ENCODE measurements around the gene TMPRSS11B.
"Not testable (repeated sequence)": the region's sequence is repeated elsewhere in the genome, so short reads cannot be mapped to it uniquely, and the experiment has no call there.

The TMPRSS11B gene

DNA sequence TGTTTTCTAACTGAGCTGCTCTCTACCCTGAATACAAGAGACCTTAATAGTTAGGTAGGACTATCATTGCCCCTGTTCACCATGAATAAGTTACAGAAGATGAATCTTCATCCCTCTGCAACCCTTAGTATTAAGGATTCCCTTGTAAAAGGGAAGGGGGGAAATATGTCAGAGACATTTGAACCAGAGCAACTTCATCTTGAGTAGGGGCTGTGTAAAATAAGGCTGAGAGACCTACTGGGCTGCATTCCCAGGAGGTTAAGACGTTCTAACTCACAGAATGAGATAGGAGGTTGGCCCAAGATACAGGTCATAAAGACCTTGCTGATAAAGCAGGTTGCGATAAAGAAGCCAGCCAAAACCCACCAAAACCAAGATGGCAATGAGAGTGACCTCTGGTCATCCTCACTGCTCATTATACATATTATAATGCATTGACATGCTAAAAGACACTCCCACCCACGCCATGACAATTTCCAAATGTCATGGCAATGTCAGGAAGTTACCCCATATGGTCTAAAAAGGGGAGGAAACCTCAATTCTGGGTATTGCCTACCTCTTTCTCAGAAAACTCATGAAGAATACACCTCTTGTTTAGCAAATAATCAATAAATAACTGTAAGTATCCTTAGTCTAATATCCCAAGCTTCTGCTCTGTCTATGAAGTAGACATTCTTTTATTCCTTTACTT, 19.5 kb upstream of the TMPRSS11B start:
- H3K27me3 Mint-ChIP-seq = peaks cover 5% of the 10 kb centered on the region
- no peak overlapping the region for H3K4me3 Mint-ChIP-seq
- H3K9me3 Mint-ChIP-seq = peaks cover 5% of the 10 kb centered on the region
- H3K36me3 Mint-ChIP-seq (ENCODE audit: low read depth) = peaks cover 1% of the 10 kb centered on the region
- DNase-seq (no peak), ATAC-seq (no peak)
- H3K4me1 Mint-ChIP-seq = peaks cover 12% of the 10 kb centered on the region
- H3K27ac Mint-ChIP-seq = no peak overlapping the region

DNA sequence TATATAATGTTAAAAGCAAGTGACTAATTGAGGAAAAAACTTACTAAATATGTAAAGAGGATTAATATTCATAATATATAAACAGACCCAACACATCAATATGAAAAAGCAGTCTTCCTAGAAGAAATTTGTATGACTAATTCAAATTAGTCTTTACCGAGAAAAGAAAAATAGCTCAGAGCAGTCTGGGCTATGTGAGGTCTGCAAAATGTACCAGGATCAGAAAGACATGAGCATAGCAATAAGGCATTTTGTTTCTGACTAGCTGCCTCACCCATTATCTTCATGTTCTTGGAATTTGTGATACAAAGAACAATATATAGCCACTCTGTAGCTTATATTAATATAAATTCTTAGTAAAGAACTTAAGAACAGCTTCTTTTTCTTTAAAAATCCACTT, 13.7 kb upstream of the TMPRSS11B start:
- Mint-ChIP-seq H3K4me3 (no peak overlapping the region), H3K27me3 (peaks cover 13% of the 10 kb centered on the region), H3K4me1 (no peaks in the 10 kb centered on the region), H3K9me3 (peaks cover 5% of the 10 kb centered on the region), H3K36me3 (ENCODE audit: low read depth) (peaks cover 1% of the 10 kb centered on the region), H3K27ac (no peak overlapping the region)
- DNase-seq (no peak), ATAC-seq (no peak)

DNA sequence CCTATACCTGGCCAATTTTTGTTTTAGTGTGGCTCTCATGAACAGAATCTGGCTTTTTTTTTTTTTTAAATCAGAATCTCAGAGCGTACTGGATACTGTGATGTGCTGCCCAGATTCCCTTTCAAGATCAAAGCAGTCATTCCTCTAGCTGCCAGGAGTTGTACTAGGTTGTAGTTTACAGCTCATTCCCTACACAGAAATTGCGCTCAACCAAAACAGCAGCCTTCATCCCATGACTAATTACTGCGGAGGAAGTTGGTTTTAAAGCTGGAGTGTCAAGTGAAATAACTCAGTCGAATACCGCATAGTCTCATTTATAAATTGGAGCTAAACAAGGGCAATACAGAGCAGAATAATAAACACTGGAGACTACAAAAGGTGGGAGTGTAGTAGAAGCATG, 12.2 kb upstream of the TMPRSS11B start:
- H3K27ac Mint-ChIP-seq = no peak overlapping the region
- H3K27me3 Mint-ChIP-seq = peaks cover 20% of the 10 kb centered on the region
- no peaks in the 10 kb centered on the region for H3K9me3 Mint-ChIP-seq
- DNase-seq (no peak), ATAC-seq (no peak)
- no peaks in the 10 kb centered on the region for H3K4me1 Mint-ChIP-seq
- no peak overlapping the region for H3K4me3 Mint-ChIP-seq
- no peaks in the 10 kb centered on the region for H3K36me3 Mint-ChIP-seq (ENCODE audit: low read depth)

DNA sequence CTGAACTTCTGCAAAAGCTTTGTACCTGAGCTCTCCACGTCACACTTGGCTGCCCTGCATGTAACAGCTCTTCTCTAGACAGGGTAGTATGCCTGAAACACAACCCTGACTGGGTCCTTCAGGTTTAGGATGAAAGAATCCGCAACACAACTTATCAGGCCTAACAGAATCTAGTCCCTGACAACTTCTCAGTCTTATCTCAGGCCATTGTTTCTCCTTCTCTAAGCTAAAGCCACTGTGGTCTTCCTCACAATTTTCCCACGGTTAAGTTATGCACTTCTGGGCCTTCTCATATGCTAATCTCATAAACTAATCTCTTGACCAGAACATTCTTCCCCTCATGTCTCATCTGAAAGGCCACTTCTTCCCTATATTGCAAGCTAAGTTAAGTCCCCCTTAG, 10.8 kb upstream of the TMPRSS11B start:
- H3K4me3 Mint-ChIP-seq = no peak overlapping the region
- peaks cover 26% of the 10 kb centered on the region for H3K27me3 Mint-ChIP-seq
- no peaks in the 10 kb centered on the region for H3K4me1 Mint-ChIP-seq
- no peak overlapping the region for H3K27ac Mint-ChIP-seq
- no peaks in the 10 kb centered on the region for H3K36me3 Mint-ChIP-seq (ENCODE audit: low read depth)
- no peaks in the 10 kb centered on the region for H3K9me3 Mint-ChIP-seq
- DNase-seq (no peak), ATAC-seq (no peak)

DNA sequence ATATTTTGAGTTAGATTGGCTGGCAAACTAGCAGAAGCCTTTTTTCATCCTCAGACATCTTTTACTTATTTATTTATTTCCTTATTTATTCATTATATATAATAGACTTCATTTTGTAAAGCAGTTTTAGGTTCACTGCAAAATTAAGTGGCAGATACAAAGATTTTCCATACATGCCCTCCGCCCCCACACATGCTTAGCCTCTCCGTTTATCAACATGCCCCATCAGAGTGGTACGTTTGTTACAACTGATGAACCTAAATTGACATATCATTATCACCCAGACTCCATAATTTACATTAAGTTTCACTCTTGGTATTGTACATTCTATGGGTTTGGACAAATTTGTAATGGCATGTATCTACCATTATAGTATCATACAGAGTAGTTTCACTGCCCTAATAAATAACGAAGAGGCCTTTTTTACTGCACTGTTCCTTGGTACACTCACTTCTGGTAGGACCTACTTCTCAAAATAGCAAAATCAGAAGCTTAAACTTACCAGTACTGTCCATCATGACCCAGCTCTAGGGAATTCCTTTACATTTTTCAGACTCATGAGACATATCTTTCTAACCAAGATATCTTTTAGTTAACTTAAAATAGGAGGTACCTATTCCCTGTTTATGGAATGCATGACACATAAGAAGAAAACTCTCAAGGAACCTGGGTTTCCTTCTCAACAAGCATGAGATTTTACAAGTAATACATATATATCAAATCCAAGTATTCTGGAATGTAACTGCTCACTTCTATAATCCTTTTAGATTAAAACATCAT, 4.8 kb upstream of the TMPRSS11B start:
- DNase-seq (peak; percentile 14), ATAC-seq (peak; percentile 15)
- Mint-ChIP-seq H3K9me3 (peaks cover 4% of the 10 kb centered on the region), H3K27me3 (peaks cover 21% of the 10 kb centered on the region), H3K27ac (peak overlapping the region; percentile 90), H3K36me3 (ENCODE audit: low read depth) (peaks cover 4% of the 10 kb centered on the region), H3K4me1 (peaks cover 20% of the 10 kb centered on the region), H3K4me3 (no peak overlapping the region)

DNA sequence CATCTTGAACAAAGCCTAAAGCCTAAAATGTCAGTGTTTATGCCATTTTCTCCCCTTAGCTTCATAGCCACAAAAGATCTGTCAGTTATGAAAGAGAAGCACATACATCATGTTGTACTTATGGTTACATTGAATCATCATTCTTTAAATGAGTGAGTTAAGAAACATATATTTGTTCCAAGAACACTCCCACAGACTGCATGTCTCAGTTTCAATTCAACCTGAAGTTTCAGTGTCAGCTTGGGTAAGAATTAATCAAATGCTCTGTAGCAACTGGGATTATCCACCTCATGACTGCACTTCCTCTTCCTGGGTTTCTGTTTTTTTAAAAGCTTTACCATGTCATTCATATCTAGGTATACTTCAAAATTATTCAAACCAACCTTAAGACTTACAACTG, 3.9 kb upstream of the TMPRSS11B start:
- peak; percentile 96 for ATAC-seq
- peak overlapping the region; percentile 90 for H3K27ac Mint-ChIP-seq

DNA sequence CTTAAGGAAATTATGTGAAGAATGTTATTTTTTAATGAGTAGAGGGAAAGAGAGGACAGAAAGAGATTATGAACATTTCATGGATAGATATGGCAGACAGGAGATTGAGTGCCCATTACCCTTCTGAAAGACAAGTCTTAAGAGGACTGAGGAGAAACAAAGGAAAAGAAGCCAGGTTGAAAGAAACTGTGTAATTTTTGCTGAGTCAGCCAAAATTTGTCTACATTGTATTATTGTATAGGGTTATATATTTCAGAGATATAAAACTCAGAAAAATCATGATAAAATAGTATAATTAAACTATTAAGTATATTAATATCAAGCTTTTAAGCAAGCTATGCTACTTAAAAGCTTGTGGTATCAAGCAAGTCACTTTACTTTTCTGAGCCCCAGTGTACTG, 4.9 kb downstream of the TMPRSS11B start:
- no peaks in the 10 kb centered on the region for H3K9me3 Mint-ChIP-seq
- no peaks in the 10 kb centered on the region for H3K36me3 Mint-ChIP-seq (ENCODE audit: low read depth)
- ATAC-seq (no peak), DNase-seq (no peak)
- no peak overlapping the region for H3K27ac Mint-ChIP-seq
- peaks cover 21% of the 10 kb centered on the region for H3K27me3 Mint-ChIP-seq
- H3K4me1 Mint-ChIP-seq = no peaks in the 10 kb centered on the region
- no peak overlapping the region for H3K4me3 Mint-ChIP-seq

More for the DNA sequence above, 3.9 kb upstream of the TMPRSS11B start:
- no peak for DNase-seq
- peaks cover 20% of the 10 kb centered on the region for H3K4me1 Mint-ChIP-seq
- H3K36me3 Mint-ChIP-seq (ENCODE audit: low read depth) = peaks cover 4% of the 10 kb centered on the region
- H3K9me3 Mint-ChIP-seq = peaks cover 4% of the 10 kb centered on the region
- H3K27me3 Mint-ChIP-seq = peaks cover 19% of the 10 kb centered on the region
- peak overlapping the region; percentile 49 for H3K4me3 Mint-ChIP-seq

DNA sequence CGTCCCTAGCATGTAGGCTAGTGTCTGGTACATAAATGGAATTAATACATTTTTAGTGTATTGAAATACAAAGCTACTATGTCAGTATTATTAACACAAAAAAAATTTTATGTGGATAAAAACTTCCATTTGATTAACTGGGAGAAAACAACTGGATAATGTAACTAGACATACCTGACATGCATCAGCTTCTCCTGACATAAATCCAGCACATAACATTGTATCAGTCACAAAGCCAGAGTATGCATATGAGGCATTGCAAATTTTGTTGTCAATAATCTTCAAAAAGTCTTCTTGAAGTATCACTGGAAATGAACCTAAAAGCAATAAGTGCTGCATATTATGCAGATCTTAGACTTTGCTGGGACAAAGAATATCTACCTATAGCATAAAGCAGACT, 16.9 kb downstream of the TMPRSS11B start:
- Mint-ChIP-seq H3K4me1 (no peaks in the 10 kb centered on the region), H3K4me3 (no peak overlapping the region), H3K9me3 (no peaks in the 10 kb centered on the region), H3K36me3 (ENCODE audit: low read depth) (no peaks in the 10 kb centered on the region), H3K27me3 (peaks cover 6% of the 10 kb centered on the region), H3K27ac (no peak overlapping the region)
- DNase-seq (no peak), ATAC-seq (no peak)

DNA sequence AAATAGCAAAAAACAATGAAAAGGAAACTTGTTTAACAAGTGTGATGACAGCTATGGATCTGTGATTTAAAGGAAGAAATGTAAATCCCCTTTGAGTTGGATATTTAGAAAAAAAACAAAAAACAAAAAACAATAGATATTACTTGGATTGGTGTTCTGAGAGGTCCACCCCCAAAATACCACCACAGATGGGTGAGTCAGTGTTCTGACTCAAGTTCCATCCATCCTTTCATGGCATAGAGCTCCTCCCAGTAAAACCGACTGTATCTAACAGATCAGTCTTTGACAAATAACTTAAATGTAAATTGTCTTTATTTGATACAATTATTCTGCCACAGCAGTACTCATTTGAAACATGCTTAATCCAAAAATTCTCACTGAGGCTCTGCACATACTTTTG, 27.4 kb downstream of the TMPRSS11B start:
- Mint-ChIP-seq H3K4me3 (no peak overlapping the region), H3K4me1 (no peaks in the 10 kb centered on the region), H3K9me3 (peaks cover 2% of the 10 kb centered on the region), H3K27ac (no peak overlapping the region), H3K36me3 (ENCODE audit: low read depth) (no peaks in the 10 kb centered on the region), H3K27me3 (peaks cover 21% of the 10 kb centered on the region)
- ATAC-seq (peak; percentile 24), DNase-seq (no peak)

DNA sequence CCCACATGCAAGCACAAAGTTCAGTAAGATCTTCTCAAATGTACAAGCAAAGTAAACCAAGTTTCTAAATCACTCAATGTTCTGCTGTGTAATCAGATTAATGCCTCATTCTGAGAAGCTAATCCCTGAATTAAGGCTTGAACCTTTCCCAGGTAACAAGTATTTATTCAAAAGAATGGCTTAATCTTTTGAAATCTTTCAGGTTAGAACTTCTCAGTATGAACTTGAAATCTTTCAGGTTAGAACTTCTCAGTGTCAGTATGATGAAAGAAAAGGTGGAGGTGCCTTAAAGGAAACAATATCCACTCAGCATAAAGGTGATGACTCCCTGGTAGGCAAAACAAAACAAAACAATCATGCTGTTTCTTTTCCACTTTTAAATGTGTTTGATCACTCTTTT, 29.0 kb downstream of the TMPRSS11B start:
- DNase-seq = no peak
- Mint-ChIP-seq H3K27me3 (peaks cover 23% of the 10 kb centered on the region), H3K36me3 (ENCODE audit: low read depth) (no peaks in the 10 kb centered on the region), H3K4me1 (no peaks in the 10 kb centered on the region), H3K27ac (no peak overlapping the region), H3K4me3 (no peak overlapping the region), H3K9me3 (peaks cover 7% of the 10 kb centered on the region)
- ATAC-seq = no peak

DNA sequence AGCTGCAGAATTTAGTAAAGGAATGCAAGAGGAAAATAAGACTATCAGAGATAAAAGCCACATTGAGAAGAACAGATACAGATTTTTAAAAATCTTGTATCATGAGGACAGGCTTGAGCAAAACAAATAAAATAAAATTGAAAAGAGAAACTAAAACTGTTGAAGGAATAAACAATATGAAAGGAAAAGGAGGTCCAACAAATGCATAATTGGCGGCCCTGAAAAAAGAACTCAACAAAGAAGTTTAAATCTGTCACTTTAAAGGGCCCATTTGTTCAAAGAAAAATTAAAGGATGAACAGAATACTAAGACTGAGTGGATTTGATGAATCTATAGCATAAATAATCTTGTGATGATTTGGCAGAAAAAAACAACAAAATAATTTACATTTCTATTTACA, 36.5 kb downstream of the TMPRSS11B start:
- H3K27me3 Mint-ChIP-seq = peaks cover 8% of the 10 kb centered on the region
- ATAC-seq (no peak), DNase-seq (no peak)
- peaks cover 27% of the 10 kb centered on the region for H3K9me3 Mint-ChIP-seq
- H3K27ac Mint-ChIP-seq = no peak overlapping the region
- no peaks in the 10 kb centered on the region for H3K4me1 Mint-ChIP-seq
- H3K4me3 Mint-ChIP-seq = no peak overlapping the region
- H3K36me3 Mint-ChIP-seq (ENCODE audit: low read depth) = no peaks in the 10 kb centered on the region

DNA sequence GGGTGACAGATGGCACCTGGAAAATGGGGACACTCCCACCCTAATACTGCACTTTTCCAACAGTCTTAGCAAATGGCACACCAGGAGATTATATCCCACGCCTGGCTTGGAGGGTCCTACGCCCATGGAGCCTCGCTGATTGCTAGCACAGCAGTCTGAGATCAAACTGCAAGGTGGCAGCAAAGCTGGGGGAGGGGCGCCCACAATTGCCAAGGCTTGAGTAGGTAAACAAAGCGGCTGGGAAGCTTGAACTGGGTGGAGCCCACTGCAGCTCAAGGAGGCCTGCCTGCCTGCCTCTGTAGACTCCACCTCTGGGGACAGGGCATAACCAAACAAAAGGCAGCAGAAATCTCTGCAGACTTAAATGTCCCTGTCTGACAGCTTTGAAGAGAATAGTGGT, 51.2 kb downstream of the TMPRSS11B start:
- H3K4me3 Mint-ChIP-seq; ATAC-seq; H3K36me3 Mint-ChIP-seq (ENCODE audit: low read depth); H3K27me3 Mint-ChIP-seq; H3K9me3 Mint-ChIP-seq; DNase-seq; H3K27ac Mint-ChIP-seq; H3K4me1 Mint-ChIP-seq: not testable (repeated sequence)

DNA sequence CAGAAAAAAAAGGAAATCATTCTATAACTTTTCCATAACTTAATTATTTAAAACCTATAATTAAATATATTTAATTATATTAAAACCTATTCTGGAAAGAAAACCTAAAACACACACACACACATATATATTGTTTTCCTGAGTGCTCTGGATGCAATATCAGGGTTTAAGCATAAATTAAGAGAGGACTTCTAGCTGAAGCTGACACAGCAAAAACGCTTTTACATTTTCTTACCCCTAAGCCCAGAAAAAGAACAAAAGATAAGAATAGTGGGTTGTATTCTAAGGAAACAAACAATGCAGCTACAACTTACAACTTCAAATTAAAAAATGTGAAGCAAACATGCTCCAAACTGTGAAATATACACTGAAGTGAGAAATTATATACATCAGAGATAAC, 52.3 kb downstream of the TMPRSS11B start:
- ATAC-seq (no peak), DNase-seq (no peak)
- H3K36me3 Mint-ChIP-seq (ENCODE audit: low read depth) = no peaks in the 10 kb centered on the region
- no peak overlapping the region for H3K4me3 Mint-ChIP-seq
- no peaks in the 10 kb centered on the region for H3K4me1 Mint-ChIP-seq
- H3K9me3 Mint-ChIP-seq = peaks cover 6% of the 10 kb centered on the region
- H3K27me3 Mint-ChIP-seq = peaks cover 8% of the 10 kb centered on the region
- H3K27ac Mint-ChIP-seq = no peak overlapping the region

DNA sequence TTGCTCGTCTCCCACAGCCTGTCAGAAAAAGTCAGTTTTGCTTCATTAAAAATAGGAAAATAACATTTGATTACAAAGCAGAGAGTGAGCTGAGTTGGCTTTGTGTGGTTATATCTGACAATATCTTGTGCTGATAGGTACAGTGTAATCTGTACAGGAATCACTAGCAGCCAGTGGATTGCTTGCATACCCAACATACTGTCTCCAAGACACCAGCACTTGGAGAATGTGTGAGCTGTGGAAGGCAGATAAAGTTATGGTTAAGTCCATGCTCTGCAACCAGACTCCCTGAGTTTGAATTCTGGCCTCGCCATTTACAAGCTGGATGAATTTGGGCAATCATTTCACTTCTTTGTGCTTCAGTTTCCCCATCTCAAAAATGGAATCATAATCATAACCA, 58.3 kb downstream of the TMPRSS11B start:
- ATAC-seq = no peak
- Mint-ChIP-seq H3K4me3 (no peak overlapping the region), H3K27me3 (peaks cover 14% of the 10 kb centered on the region), H3K9me3 (no peaks in the 10 kb centered on the region), H3K4me1 (no peaks in the 10 kb centered on the region), H3K27ac (no peak overlapping the region), H3K36me3 (ENCODE audit: low read depth) (no peaks in the 10 kb centered on the region)
- no peak for DNase-seq

DNA sequence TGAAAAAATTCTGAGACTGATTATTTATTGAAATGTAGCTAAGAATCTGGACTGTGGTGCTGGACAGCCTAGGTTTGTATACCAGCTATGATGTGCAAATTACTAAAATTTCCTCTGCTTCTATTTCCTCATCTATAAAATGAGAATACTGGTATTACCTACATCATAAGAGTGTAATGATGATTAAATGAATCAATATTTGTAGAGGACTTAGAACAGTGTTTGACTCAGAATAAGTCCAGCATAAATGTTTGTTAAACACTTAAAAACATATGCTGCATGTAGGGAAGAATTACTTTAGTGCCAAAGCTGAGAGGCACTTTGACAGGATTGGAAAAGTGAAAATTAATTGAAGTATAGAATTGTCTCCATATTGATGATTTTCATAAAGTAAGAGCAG, 60.6 kb downstream of the TMPRSS11B start:
- DNase-seq (no peak), ATAC-seq (no peak)
- no peak overlapping the region for H3K27ac Mint-ChIP-seq
- H3K4me3 Mint-ChIP-seq = no peak overlapping the region
- no peaks in the 10 kb centered on the region for H3K9me3 Mint-ChIP-seq
- H3K36me3 Mint-ChIP-seq (ENCODE audit: low read depth) = no peaks in the 10 kb centered on the region
- H3K4me1 Mint-ChIP-seq = no peaks in the 10 kb centered on the region
- H3K27me3 Mint-ChIP-seq = peaks cover 9% of the 10 kb centered on the region

Measured in activated naive CD8-positive, alpha-beta T cell treated with anti-CD3 and anti-CD28 coated beads, Interleukin-2, amount 50 U/mL, for 24 hours (primary cell).